ENCODE data around the gene BCL3.

Gene BCL3

GRCh38 chr19:44722131-44723121 lies 26.1 kb upstream of the BCL3 start:
- no peak for DNase-seq

- no peak for DNase-seq
These were observed 25.1 kb upstream of the BCL3 start for GRCh38 chr19:44723299-44723951.

GRCh38 chr19:44723952-44724319 lies 24.6 kb upstream of the BCL3 start:
- peak; percentile 71 for DNase-seq

GRCh38 chr19:44725251-44725650 lies 23.3 kb upstream of the BCL3 start:
- no peak for DNase-seq

- DNase-seq, result no peak
These were observed 22.8 kb upstream of the BCL3 start for GRCh38 chr19:44725684-44726083.

GRCh38 chr19:44726465-44726864 lies 22.0 kb upstream of the BCL3 start:
- no peak for DNase-seq

- DNase-seq, result no peak
These were observed 20.3 kb upstream of the BCL3 start for GRCh38 chr19:44728178-44728577.

- no peak for DNase-seq
These were observed 18.9 kb upstream of the BCL3 start for GRCh38 chr19:44729516-44730033.

GRCh38 chr19:44731081-44731480 lies 17.4 kb upstream of the BCL3 start:
- no peak for DNase-seq

GRCh38 chr19:44731622-44732021 lies 16.9 kb upstream of the BCL3 start:
- DNase-seq, result no peak

- no peak for DNase-seq
These were observed 16.1 kb upstream of the BCL3 start for GRCh38 chr19:44732235-44733014.

- DNase-seq, result no peak
These were observed 14.2 kb upstream of the BCL3 start for GRCh38 chr19:44734357-44734756.

GRCh38 chr19:44735011-44735410 lies 13.5 kb upstream of the BCL3 start:
- DNase-seq, result no peak

- DNase-seq, result no peak
These were observed 11.1 kb upstream of the BCL3 start for GRCh38 chr19:44737238-44738071.

GRCh38 chr19:44738136-44738535 lies 10.4 kb upstream of the BCL3 start:
- no peak for DNase-seq

- DNase-seq, result no peak
These were observed 9.6 kb upstream of the BCL3 start for GRCh38 chr19:44738603-44739558.

- DNase-seq, result no peak
These were observed 8.1 kb upstream of the BCL3 start for GRCh38 chr19:44740351-44740824.

- no peak for DNase-seq
These were observed 7.2 kb upstream of the BCL3 start for GRCh38 chr19:44741258-44741731.

GRCh38 chr19:44741841-44742329 lies 6.6 kb upstream of the BCL3 start:
- DNase-seq, result no peak

GRCh38 chr19:44742330-44743061 lies 6.0 kb upstream of the BCL3 start:
- no peak for DNase-seq
